HTERT RPE-1 (cell line): ENCODE measurements around the gene ACP6.
"Not testable (repeated sequence)": the region's sequence is repeated elsewhere in the genome, so short reads cannot be mapped to it uniquely, and the experiment has no call there.

Source experiments
- in situ Hi-C: fragments of 300-500 bp; cut with MboI; formaldehyde crosslinking; loops from 4 replicates; pipeline ENCODE4 v1.14.3; 2020; ENCODE audit warnings: low sequenced_read_pairs

Gene ACP6

DNA sequence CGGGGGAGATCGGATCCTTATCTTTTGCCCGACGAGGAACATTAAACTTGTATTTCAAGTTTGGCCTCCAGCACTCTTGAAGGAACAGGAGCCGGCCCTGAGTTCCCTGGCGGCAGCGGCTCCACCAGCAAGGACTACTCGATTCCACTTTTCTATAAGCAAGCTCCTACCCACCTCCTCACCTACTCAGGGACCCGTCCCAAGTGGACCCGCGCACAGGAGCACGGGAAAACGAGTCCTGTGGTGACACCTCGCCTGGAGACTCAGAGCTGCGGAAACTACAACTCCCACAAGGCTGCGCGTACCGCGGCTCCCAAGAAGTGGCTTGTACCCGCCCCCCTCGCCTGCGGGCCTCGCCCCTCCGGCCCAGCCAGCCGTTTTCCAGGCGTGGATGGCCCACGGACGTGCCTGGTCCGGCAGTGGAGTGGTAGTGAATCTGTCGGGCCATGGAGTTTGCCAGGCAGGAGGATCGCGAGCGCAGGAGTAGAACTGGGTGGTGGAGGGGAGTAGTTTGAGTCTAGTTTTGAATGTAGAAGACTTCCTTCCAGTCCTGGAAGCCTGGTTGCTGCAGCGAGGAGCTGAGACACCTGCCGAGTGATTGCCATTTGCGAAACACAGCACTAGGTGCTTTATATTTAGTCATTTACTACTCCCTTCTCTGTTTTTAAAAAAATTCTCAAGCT, at the start of gene ACP6:
Gene ACP6 (minus strand): TSS at position 206 of the 683 bp plus-strand sequence. CDS start 476 bp downstream, outside the sequence.
- in situ Hi-C loops = no loop called here

DNA sequence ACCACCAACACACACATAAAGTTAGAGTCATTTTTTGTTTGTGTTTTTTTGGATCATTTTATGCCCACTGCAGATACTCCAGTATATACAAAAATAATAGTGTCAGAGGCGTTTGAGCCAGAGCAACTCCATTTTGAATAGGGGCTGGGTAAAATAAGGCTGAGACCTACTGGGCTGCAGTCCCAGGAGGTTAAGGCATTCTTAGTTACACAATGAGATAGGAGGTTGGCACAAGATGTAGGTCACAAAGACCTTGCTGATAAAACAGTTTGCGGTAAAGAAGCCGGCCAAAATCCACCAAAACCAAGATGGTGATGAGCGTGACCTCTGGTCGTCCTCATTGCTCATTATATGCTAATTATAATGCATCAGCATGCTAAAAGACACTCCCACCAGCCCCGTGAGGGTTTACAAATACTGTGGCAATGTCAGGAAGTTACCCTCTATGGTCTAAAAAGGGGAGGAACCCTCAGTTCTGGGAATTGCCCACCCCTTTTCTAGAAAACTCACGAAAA, 49.4 kb upstream of the ACP6 start:
- in situ Hi-C loops = no loop called here

DNA sequence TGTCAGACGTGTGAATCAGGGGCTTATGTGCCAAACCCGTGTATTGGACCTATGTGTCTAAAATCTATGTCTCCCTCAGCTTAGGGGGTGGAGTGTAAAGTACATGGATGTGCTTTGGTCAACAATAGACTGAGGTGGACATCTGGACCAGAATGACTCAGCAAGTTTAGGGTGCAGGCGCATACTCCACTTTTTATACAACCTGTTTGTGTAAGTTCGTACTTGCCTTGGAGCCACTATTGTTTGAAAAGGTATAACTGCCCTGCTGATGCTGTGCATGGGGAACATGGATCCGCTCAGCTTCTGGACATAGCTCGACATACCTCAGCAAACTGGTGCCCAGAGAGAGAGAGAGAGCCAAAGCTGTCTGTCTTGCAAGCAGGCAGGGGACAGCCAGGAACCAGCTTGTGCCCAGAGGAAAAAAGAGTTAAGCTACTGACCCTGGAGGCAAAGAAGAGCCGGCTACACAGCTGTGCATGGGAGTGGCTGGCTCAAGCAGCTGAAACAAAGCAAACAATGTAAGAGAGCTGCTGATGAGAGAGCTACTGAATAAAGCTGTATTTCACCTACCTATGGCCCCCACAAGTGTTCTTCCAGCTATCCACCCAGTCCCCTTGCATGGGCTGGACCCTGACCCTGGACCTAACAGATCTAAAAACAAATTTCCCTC, 48.8 kb upstream of the ACP6 start:
- in situ Hi-C loops = no loop called here

DNA sequence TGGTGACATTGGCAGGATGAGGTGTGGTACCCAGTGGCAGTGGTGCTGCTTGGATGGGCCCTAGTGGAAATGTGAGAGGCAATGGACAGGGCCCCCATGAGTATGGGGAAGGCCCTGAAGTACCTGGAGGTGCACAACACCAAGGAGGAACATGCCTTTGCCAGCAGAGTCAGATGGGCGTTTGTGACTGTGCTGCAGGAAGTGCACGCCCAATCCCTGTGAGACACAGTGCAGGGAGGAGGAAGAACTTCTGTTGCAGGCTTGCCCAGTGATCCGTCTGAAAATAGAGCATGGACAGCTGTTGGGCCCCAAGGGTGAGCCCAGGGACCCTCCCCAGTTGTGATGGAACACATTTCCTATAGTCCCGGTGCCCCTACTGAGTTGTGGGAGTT, 47.4 kb upstream of the ACP6 start:
- in situ Hi-C loops = no loop called here

DNA sequence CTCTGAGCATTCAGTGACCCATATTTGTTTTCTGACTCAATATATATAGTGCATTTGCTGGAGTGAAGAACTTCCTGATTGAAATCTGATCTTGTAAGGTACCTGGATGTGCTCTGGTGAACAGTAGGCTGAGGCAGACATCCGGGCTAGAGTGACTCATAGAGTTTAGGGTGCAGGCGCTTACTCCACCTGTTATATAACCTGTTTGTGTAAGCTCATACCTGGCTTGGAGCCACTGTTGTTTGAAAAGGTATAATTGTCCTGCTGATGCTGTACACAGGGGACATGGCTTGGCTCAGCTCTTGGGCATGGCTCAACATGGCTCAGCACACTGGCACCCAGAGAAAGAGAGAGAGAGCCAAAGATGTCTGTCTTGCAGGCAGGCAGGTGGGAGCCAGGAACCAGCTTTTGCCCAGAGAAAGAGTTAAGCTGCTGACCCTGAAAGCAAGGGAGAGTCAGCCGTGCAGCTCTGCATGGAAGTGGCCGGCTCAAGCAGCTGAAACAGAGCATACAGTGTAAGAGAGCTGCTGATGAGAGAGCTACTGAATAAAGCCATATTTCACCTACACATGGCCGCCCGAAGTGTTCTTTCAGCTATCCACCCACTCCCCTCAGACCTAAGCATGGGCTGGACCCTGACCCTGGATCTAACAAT, 46.9 kb upstream of the ACP6 start:
- in situ Hi-C loops = no loop called here

DNA sequence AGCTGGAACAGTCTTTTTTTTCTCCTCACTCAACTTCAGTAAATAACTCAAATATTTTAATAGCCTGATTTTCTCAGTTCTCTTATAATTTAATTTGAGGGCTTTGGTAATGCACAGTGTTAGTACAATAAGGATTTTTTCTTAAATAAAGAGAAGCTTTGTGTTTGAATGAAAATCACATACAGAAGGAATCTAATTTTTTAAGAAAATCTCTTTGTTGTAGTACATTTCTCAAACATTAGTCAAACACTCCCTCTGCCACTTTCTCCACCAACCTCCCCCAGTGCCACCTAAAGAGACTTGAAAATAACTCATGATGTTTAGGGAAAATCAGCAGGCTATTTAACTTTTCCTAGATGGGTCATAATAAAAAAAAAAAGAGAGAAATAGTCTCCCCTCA, 42.3 kb upstream of the ACP6 start:
- in situ Hi-C loops = no loop called here

DNA sequence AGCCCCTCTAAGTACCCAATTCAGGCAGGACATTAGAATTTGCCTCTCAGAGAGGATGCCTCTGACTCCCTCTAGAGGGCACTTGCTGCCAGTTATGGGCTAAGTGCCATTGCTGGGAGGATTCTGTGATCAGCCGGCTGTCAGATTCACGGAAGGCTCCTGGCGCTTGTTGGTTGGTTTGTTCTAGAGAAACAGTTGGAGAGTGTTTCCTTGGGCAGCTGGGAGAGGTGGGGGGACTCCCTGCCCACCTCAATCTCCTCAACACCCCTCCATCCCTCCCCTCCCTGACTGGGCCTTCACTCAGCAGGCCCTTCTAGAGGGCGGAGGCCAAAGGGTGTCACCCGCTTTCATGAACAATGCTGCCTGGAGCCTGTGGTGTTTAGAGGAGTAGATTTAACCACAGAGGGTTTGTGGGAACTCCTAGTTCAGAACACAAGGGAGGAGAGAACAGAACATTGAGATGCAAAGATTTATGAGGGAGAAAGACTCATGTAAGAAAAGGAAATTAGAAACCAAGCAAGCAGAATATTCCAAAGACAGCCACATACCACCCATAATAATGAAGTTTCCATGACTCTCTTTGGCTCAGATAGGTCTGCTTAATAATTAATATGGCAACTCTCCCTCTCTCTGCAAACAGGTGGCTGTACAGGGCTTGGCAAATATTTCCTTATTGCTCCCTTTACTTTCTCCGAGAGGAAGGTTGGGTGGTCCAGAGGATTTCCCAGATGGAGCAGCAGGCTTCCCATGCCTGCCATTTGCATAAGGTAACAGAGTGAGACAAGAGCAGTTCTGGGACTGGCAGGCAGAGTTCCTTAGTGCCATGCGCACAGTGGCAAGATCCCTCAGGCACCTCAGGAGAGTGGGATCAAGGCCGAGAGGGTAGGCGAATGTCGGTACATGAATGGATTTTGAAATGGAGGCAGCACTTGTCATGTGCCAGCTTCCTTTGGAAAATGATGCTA, 30.0 kb upstream of the ACP6 start:
- in situ Hi-C loops = no loop called here

DNA sequence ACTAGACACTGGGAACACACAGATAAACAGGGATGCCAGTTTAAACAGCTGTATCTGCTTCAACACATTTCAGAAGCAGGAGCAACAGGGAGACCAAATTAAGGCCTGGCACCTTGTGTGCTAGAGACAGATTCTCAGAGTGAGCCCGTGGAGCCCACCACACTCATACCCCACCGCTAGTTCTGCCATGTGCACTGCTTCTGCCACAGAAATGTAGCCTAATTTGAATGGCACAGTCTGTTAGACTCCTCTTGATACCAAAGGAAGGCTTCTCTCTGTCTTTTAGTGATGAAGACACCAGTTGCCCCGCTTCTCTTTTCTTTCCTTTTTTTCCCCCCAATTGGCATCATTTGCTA, 29.3 kb upstream of the ACP6 start:
- in situ Hi-C loops = no loop called here

DNA sequence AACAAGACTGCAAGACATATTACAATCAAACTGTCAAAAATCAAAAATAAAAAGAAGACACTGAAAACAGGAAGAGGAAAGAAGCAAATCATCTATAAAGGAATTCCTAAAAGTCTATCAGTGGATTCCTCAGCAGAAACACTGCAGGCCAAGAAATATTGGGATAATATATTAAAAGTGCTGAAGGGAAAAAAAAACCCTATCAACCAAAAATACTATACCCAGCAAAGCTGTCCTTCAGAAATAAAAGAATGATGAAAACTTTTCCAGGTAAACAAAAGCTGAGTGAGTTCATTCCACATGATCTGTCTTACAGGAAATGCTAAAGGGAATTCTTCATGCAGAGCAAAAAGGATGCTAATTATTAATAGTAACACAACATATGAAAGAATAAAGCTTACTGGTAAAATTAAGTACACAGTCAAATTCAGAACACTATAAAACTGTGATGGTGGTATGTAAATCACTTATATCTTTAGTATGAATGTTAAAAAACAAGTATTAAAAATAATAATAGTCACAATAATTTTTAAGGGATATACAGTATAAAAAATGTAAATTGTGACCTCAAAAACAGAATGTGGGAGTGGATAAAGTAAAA, 12.9 kb upstream of the ACP6 start:
- in situ Hi-C loops = no loop called here

DNA sequence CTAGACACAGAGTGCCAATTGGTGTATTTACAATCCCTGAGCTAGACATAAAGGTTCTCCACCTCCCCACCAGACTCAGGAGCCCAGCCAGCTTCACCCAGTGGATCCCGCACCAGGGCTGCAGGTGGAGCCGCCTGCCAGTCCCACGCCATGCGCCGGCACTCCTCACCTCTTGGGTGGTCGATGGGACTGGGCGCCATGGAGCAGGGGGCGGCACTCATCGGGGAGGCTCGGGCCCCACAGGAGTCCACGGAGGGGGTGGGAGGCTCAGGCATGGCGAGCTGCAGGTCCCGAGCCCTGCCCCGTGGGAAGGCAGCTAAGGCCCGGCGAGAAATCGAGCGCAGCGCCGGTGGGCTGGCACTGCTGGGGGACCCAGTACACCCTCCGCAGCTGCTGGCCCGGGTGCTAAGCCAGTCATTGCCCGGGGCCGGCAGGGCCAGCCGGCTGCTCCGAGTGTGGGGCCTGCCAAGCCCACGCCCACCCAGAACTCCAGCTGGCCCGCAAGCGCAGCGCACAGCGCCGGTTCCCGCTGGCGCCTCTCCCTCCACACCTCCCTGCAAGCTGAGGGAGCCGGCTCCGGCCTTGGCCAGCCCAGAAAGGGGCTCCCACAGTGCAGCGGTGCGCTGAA, 10.4 kb upstream of the ACP6 start:
- in situ Hi-C loops = not testable (repeated sequence)

DNA sequence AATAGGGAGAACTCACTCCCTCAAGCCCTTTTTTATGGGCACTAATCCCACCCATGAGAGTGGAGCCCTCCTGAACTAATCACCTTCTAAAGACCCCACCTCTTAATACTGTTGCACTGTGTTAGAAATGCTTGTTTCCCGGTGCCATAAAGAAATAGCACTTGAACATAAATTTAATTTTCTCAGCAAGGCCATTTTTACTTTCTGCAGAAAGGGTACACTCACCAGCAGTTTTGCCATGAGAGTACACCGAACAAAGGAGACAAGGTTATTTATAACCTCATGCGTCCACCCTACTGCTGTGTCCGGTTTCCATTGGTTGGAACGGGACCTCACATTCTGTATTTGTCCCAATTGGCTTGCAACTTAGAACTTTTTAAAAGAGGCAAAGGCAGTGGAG, 7.4 kb upstream of the ACP6 start:
- in situ Hi-C loops = not testable (repeated sequence)

DNA sequence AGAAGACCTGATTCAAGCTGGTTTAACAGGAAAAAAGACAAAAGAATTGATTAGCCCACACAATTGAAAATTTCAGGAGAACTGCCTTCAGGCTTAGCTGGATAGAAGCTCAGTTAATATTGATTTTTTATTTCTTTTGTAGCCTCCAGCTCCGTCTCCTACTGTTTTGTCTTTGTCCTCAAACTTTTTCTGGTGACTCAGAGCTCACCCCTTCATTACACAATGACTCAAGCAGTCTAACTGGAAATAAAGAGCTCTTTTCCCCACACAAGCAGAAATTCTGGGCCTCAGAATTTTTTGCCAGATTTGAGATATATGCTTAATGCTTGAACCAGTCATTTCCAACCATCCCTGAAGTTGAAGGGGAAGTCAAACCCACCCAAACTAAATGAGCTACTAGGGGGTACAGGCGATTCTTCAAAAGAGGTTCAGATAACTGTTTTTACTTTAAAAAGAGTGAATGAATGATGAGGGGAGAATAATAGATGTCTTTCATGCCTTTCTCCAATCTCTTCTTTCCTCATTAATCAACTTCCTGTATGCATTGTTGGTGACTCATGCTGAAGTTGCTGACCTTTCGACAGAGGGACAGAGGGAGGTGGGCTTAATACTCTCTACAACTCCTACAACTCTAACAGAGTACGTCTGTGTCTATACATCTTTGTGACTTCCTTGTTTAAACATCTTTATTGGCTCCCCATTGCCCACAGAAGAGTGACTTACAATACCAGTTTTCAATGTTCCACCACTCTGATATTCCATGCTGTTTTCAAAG, 6.2 kb upstream of the ACP6 start:
- in situ Hi-C loops = no loop called here

DNA sequence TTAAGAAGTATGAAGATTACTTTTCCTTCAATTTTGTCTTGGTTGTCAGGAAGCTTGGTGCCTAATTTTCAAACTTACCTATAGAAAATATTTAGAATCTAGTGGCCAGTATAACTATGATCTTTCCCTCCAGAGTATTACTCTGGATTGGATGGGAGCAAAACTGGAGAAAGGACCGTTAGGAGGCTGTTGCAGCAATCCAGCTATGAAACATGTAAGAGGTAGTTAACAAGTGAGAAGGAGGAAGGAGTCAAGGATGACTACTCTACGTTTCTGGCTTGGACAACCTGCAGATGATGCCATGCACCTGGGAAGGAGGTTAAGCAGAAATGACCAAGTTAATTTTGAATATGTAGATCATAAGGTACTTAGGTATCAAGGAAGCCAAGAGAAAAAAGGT, 3.5 kb upstream of the ACP6 start:
- in situ Hi-C loops = no loop called here

DNA sequence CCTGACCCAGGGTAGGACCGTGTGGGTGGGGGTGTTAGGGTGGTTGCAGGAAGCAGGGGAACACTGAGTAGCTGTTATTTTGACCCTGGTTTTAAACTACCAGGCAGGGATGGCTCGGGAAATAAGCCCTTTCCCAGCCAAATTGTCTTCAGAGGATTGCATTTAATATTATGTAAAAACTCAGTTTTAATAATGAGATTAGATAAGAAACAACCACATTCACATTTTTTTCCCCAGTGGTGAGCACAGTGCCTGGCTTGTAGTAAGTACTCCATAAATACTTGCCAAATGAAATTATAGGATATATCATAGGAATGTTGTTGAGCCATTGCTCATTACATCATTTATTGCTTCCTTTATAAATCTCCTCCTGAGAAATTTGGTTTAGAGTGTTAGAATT, 3.1 kb upstream of the ACP6 start:
- in situ Hi-C loops = no loop called here

DNA sequence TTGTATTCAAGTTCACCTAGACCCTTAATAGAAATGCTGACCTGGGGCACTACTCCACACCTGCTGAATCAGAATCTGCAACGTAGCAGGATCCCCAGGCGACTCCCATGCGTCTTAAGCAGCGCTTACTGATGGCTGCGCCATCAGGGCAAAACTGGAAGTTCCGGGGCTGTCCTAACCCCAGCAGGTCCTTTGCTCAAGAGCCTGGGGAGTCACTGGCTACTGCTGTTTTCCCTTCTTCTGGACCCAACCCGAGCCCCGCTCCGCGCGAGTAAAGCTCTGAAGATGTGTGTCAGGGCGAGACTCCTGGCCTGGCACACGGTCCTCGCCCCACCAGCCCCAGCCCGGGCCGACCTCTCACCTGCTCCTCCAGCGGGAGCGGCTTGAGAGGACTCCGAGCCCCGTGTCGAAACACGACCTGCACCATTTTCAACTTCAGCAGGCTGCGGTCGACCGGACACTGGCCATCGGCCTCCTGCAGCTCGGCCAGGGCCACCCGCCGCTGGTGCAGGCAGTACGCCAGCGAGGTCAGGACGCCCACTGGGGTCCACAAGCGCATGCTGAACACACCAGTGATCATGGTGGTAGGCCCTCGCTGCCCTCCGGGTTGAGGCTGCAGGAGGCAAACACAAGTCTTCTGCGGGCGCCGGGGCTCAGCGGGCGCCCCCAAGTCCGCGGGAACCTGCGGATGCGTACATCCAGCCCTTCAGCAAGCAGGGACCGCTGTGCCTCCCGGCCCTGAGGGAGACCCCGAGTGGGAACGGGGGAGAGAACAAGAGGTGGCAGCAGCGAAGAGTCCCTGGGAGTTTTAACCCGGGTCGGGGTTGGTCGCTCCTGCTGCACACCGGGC, 630 bp downstream of the ACP6 start:
- in situ Hi-C loops = no loop called here

DNA sequence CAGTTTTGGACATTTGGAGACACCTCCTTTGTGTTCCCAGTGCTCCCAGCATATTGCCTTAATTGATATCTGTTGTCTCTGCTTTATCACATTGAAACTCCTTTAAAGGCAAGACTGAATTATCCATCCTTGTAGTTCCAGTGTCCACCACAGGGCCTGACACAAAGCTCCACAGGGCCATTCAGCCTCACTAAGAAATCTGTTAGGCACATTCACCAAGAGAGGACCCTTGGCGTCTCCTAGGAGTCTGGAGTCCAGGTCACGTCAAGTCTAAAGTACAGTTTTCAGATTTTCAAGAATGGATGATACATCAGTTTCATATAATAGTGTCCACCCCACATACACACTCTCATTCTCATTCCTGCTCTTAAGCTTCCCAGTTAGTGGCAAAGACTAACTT, 4.8 kb downstream of the ACP6 start:
- in situ Hi-C loops = no loop called here

DNA sequence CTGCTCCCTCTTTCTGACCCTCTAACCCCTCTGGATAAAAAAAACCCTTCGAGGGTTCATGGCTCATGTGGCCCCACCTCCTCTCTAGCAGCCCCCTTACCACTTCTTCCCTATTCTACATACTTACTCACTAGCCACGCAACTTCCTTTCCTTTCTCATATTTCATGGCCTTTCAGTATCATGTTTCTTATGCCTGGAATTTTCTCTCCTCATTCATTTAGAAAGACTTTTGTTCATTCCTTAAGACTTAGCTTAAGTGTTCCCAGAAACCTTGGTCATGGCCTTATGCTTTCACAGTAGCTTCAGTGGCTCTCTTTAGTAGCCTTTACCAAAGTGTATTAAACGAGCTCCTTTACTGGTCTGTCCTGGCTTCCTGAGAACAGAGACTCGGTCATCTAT, 6.1 kb downstream of the ACP6 start:
- in situ Hi-C loops = no loop called here

DNA sequence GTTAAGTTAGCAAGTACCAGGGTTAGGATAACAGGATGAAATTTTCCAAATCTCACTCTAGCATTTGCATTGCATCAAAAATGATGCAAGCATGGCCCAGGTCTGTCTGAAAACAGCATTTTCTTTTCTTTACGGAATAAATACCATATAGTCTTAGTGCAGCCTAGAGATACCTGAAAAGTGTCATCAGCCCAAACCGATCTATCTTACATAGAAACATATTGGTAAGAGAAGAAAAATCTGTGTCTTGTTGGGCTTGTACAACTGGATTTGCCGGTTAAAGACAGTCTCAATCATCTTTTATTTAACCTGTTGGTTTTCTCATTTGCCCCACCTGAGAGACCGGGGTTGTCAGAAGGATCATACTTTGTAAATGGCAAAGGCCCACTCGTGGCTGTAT, 15.8 kb downstream of the ACP6 start:
- in situ Hi-C loops = no loop called here

DNA sequence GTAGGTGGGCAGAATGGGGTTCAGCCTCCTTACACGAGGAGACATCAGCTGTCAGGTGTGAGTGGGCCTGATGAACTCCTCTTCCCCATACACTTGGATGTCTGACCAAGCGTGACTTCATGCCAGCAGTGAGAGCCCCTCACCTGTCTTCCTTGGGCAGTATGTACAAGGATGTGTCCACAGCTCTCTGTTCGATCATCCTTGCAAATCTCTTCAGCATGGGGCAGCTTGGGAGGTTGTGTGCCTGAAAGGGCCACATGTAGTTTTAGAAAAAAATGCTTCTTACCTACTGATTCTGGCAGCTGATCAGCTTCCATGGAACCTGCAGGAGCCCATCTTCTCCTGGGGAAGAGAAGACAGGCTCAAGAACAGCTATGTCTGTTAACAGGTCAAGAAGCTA, 18.0 kb downstream of the ACP6 start:
- in situ Hi-C loops = no loop called here
